Measurements from ENCODE around the gene RTP3.

Gene RTP3

DNA sequence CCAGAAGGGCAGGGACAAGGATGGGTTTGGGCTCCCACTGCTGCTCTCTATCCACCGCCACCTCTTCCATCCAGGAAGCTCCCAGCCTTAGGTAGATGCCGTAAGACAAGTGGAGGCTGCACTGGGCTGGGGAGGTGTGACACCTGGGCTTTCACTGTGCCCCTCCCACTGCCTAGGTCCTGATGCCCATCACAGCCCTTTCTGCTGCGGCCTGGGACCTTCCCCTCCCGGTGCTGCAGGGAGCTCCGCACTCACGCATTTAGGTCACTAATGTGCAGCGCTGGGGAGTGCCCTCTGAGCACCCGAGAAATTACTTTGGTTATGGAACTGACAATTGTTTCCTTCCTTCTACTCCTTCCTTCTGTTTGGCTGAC lies 33.9 kb upstream of the RTP3 start:
- no peak overlapping the region for H3K27ac ChIP-seq
- TF ChIP-seq, protein P1, sequence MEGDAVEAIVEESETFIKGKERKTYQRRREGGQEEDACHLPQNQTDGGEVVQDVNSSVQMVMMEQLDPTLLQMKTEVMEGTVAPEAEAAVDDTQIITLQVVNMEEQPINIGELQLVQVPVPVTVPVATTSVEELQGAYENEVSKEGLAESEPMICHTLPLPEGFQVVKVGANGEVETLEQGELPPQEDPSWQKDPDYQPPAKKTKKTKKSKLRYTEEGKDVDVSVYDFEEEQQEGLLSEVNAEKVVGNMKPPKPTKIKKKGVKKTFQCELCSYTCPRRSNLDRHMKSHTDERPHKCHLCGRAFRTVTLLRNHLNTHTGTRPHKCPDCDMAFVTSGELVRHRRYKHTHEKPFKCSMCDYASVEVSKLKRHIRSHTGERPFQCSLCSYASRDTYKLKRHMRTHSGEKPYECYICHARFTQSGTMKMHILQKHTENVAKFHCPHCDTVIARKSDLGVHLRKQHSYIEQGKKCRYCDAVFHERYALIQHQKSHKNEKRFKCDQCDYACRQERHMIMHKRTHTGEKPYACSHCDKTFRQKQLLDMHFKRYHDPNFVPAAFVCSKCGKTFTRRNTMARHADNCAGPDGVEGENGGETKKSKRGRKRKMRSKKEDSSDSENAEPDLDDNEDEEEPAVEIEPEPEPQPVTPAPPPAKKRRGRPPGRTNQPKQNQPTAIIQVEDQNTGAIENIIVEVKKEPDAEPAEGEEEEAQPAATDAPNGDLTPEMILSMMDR (conservative IDR thresholded peaks at IDR 0.05) = no peak
- no peak for TF ChIP-seq ZFX (IDR thresholded peaks at IDR 0.05)

GRCh38 chr3:46464326-46465195 lies 33.2 kb upstream of the RTP3 start, which contains the start of gene LTF:
Gene LTF, minus strand, starts transcription at chr3:46464905. Its CDS starts 38 bp downstream, at chr3:46464867.
- TF ChIP-seq, protein P1 (conservative IDR thresholded peaks at IDR 0.05) = no peak
- no peak for TF ChIP-seq ZFX (IDR thresholded peaks at IDR 0.05)
- H3K27ac ChIP-seq = no peak within 1 kb of the TSS

DNA sequence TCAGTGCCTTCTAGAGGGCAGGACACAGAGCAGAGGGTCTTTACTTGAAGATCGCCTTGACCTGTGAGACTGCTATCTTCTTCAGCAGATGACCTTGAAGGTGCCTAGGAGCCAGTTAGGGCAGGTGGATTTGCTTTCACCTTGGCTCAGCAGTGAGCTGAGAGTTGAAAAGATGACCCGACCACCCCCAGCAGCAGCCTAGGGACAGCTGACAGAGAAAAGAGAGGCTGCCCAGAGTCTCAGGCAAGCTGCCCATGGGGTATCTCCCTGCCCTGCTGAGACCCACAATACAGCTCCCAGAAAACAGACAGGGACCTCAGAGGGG lies 32.6 kb upstream of the RTP3 start:
- no peak overlapping the region for H3K27ac ChIP-seq
- TF ChIP-seq ZFX (IDR thresholded peaks at IDR 0.05) = no peak
- TF ChIP-seq, protein P1 (conservative IDR thresholded peaks at IDR 0.05) = no peak

- no peak overlapping the region for H3K27ac ChIP-seq
- TF ChIP-seq ZFX (IDR thresholded peaks at IDR 0.05) = no peak
- TF ChIP-seq, protein P1 (conservative IDR thresholded peaks at IDR 0.05) = no peak
Measured at GRCh38 chr3:46466273-46466672, 31.5 kb upstream of the RTP3 start.

DNA sequence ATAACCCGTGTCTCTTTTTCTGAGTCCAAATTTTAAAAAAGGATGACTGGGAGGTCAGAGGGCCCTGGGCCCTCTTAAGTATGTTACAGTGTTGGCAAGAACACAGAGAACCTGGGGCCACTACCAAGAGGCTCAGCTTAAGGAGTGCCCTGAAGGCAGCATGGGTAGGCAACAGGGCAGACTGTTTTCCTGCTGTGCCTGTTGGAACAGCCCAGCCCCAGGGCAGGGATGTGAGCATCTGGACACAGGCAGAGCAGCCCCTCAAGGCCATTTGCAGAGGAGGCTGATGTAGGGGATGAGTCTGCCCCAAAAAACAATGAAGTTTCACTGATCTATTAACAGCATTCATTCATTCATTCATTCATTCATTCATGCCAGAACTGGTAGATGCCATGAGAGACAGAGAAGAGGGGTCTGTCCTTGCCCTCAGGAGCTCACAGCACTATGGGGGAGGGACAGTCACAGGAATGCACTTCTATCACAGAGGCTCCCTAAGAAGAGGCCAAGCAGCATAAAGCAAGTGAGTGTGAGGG lies 30.8 kb upstream of the RTP3 start:
- no peak overlapping the region for H3K27ac ChIP-seq
- TF ChIP-seq, protein P1 (conservative IDR thresholded peaks at IDR 0.05) = no peak
- TF ChIP-seq ZFX (IDR thresholded peaks at IDR 0.05) = no peak

- TF ChIP-seq, protein P1 (conservative IDR thresholded peaks at IDR 0.05) = no peak
- TF ChIP-seq ZFX (IDR thresholded peaks at IDR 0.05) = no peak
- H3K27ac ChIP-seq = no peak overlapping the region
Measured at GRCh38 chr3:46467562-46467961, 30.2 kb upstream of the RTP3 start.

DNA sequence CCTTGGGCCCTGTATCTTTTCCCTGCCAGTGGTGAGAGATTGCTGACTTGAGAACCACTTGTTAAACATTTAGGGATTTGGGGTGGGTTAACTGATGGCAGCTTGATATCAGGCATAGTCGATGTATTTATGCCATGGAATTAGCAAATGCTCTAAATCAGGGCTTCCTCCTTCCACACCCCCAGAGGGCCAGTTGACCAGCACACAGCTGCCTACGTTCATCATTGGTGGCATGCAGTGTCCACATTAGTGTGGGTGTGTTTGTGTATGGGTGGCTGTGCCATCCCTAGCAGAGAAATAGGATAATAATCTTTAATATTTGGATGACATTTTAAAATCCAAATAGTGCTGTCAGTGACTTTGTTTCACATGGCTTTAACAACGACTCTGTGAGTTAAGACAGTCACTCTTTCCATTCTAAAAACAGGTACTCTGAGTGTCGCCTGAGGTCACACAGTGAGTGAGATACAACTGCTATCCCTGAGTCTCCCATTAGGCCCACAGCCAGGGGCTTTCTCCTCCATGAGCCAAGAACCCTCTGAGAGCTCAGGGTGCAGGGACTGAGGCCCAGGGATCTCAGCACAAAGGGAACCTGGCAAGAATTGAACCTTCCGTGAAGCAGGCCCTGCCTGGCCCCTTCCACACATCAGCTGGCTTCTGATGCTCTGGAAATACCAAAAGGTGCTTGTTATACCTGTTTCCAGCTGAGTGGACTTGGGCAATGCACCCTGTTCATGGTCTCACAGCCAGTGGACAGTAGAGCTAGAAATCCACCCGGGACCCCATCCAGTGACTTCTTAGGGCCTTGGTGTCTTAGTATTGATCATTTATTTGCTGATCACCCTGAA lies 28.8 kb upstream of the RTP3 start:
- no peak overlapping the region for H3K27ac ChIP-seq
- TF ChIP-seq, protein P1 (conservative IDR thresholded peaks at IDR 0.05) = no peak
- no peak for TF ChIP-seq ZFX (IDR thresholded peaks at IDR 0.05)

Data from C4-2B (cell line).